OCI-LY7 (cell line): ENCODE results near the gene SLF1. TPM values are rescaled to one million over a fixed set of nuclear protein-coding genes. Genes with fewer than 3 reads are reported as not detected.
A peak's percentile ranks its signal among the peaks of the same experiment; 100 is the strongest.

Experiments
- BruUV-seq: library from RNA; stranded (reverse); fragments of 400-500 nt; replicated peaks from 2 replicates; lab custom pipeline; 2021; lab: Mats Ljungman, UMichigan
- CTCF ChIA-PET: fragments of 300-600 bp; sonication (Branson Sonifier 250); formaldehyde crosslinking; loops from one replicate; lab custom pipeline; 2022; ENCODE audit warnings: antibody characterized with exemption; ENCODE audit not compliant: unreplicated experiment; lab: Charles Lee
- POLR2A ChIA-PET: fragments of 300-600 bp; sonication (Branson Sonifier 250); formaldehyde crosslinking; loops from one replicate; lab custom pipeline; 2022; ENCODE audit warnings: antibody characterized with exemption; lab: Charles Lee
- DNase-seq: peaks from one replicate; pipeline ENCODE4 v3.0.0-alpha.2; 2015; ENCODE audit warnings: low spot score
- H2AFZ ChIP-seq: fragments of 200-600 bp; sonication (generic), shearing (Covaris generic); 2 replicates; pipeline ENCODE4 v1.6.1; 2014; ENCODE audit warnings: mild to moderate bottlenecking, antibody characterized with exemption, low read length, moderate library complexity
- H3K27ac ChIP-seq: fragments of 200-600 bp; sonication (generic); 2 replicates; pipeline ENCODE4 v1.5.1; 2014; ENCODE audit warnings: mixed run types, low read depth, mild to moderate bottlenecking, moderate library complexity, low read length, inconsistent platforms; ENCODE audit not compliant: poor library complexity, severe bottlenecking
- H3K36me3 ChIP-seq: fragments of 200-600 bp; sonication (generic); 2 replicates; pipeline ENCODE4 v1.6.1; 2014; ENCODE audit warnings: mild to moderate bottlenecking, antibody characterized with exemption, low read length, moderate library complexity, mixed read lengths; ENCODE audit not compliant: insufficient read depth
- H3K4me1 ChIP-seq: fragments of 200-600 bp; sonication (generic); 2 replicates; pipeline ENCODE4 v1.5.1; 2014; ENCODE audit warnings: mild to moderate bottlenecking, low read length; ENCODE audit not compliant: insufficient read depth, poor library complexity, severe bottlenecking
- H3K4me2 ChIP-seq: fragments of 200-600 bp; sonication (generic); 2 replicates; pipeline ENCODE4 v1.6.1; 2014; ENCODE audit warnings: mild to moderate bottlenecking, low read length
- H3K4me3 ChIP-seq: fragments of 200-600 bp; sonication (generic); 2 replicates; pipeline ENCODE4 v1.5.1; 2014; ENCODE audit warnings: mild to moderate bottlenecking, low read depth, low read length; ENCODE audit not compliant: poor library complexity, severe bottlenecking
- H3K79me2 ChIP-seq: fragments of 200-600 bp; sonication (generic); 2 replicates; pipeline ENCODE4 v1.6.1; 2016; ENCODE audit warnings: low read depth, mild to moderate bottlenecking, low read length, moderate library complexity, mixed read lengths; ENCODE audit not compliant: insufficient read depth
- H3K9me2 ChIP-seq: fragments of 200-600 bp; sonication (generic); 2 replicates; pipeline ENCODE4 v1.6.1; 2016; ENCODE audit warnings: mild to moderate bottlenecking, low read length, mixed read lengths; ENCODE audit not compliant: insufficient read depth
- H3K9me3 ChIP-seq: fragments of 200-600 bp; sonication (generic); 2 replicates; pipeline ENCODE4 v1.6.1; 2014; ENCODE audit warnings: mild to moderate bottlenecking, mixed run types, low read length, mixed read lengths
- H4K20me1 ChIP-seq: fragments of 200-600 bp; sonication (generic); 2 replicates; pipeline ENCODE4 v1.6.1; 2014; ENCODE audit warnings: mild to moderate bottlenecking, antibody characterized with exemption, low read length, moderate library complexity, mixed read lengths; ENCODE audit not compliant: insufficient read depth
- CTCF ChIP-seq: fragments of 200-600 bp; sonication (generic); conservative IDR thresholded peaks from 2 replicates; pipeline ENCODE4 v1.5.1; 2014; ENCODE audit warnings: mild to moderate bottlenecking, antibody characterized with exemption, low read length, moderate library complexity, mixed read lengths
- EZH2phosphoT487 ChIP-seq: fragments of 200-600 bp; sonication (generic); IDR thresholded peaks from 2 replicates; pipeline ENCODE4 v1.6.1; 2018; ENCODE audit warnings: low read depth, borderline replicate concordance, mild to moderate bottlenecking, mixed run types, antibody characterized with exemption, low read length, moderate library complexity, mixed read lengths
- intact Hi-C: fragments of 100-400 bp; cut with micrococcal nuclease; formaldehyde crosslinking; loops from one replicate; pipeline ENCODE4 v1.10.0; 2022; ENCODE audit not compliant: unreplicated experiment
- total RNA-seq, 2 experiments: library from RNA; depleted of rRNA in 1 of 2; stranded (reverse); fragments of >200 nt in 1 of 2; shearing (Covaris generic) in 1 of 2; gene quantifications; 2 replicates each; pipeline ENCODE4 v1.2.3, GENCODE V29; 2014 to 2022

The SLF1 gene
- total RNA-seq, 2 experiments from 2014 or later: 16.0 to 20.9 TPM

GRCh38 chr5:94632024-94632423, 13.6 kb downstream of the SLF1 start:
- peak; percentile 45 for DNase-seq
- Histone ChIP-seq H3K79me2 (peaks cover 54% of the 10 kb centered on the region), H3K9me3 (peaks cover 32% of the 10 kb centered on the region), H3K36me3 (peaks cover 82% of the 10 kb centered on the region), H2AFZ (no peak overlapping the region), H3K27ac (peak overlapping the region; percentile 51), H3K4me1 (peaks cover 15% of the 10 kb centered on the region), H3K4me2 (peak overlapping the region; percentile 53), H4K20me1 (no peaks in the 10 kb centered on the region), H3K4me3 (peak overlapping the region; percentile 5), H3K9me2 (no peaks in the 10 kb centered on the region)
- TF ChIP-seq EZH2phosphoT487 (no peak), CTCF (no peak)
- POLR2A ChIA-PET: interaction anchor here (0.6 to 1.1 kb wide), 4 partner anchors 9 to 107 kb away, joined by 3 to 4 read pairs (median 3); no protein-coding TSS in a partner anchor
- intact Hi-C loops: no loop called here
- CTCF ChIA-PET: no interaction called here
- BruUV-seq: no TSS peak

- intact Hi-C loops: loop anchor here (2.0 kb wide), 1 partner anchor 15 kb away; no protein-coding TSS in a partner anchor
- Histone ChIP-seq H3K79me2 (peaks cover 24% of the 10 kb centered on the region; the same call in 1 of the 2 replicates), H2AFZ (no peak overlapping the region), H3K36me3 (peaks cover 86% of the 10 kb centered on the region), H4K20me1 (no peaks in the 10 kb centered on the region), H3K9me3 (peaks cover 22% of the 10 kb centered on the region; the same call in 1 of the 2 replicates), H3K4me3 (no peak overlapping the region), H3K4me1 (no peaks in the 10 kb centered on the region), H3K4me2 (no peak overlapping the region), H3K27ac (no peak overlapping the region), H3K9me2 (no peaks in the 10 kb centered on the region)
- no peak for DNase-seq
- ChIA-PET CTCF (no interaction called here), POLR2A (interaction anchor here (0.9 kb wide), 1 partner anchor 22 kb away, joined by 3 read pairs; the partner anchor contains the start of genes KIAA0825 and SLF1)
- no peak for TF ChIP-seq EZH2phosphoT487
- no peak for TF ChIP-seq CTCF
- BruUV-seq: no TSS peak
Observed at GRCh38 chr5:94640176-94640575, 21.7 kb downstream of the SLF1 start.

- no peak for DNase-seq
- Histone ChIP-seq H3K79me2 (peaks cover 7% of the 10 kb centered on the region; the same call in 1 of the 2 replicates), H3K36me3 (peaks cover 67% of the 10 kb centered on the region), H3K4me1 (no peaks in the 10 kb centered on the region), H3K4me3 (no peak overlapping the region), H3K9me3 (peaks cover 8% of the 10 kb centered on the region; the same call in 1 of the 2 replicates), H2AFZ (no peak overlapping the region), H4K20me1 (no peaks in the 10 kb centered on the region), H3K9me2 (no peaks in the 10 kb centered on the region), H3K27ac (no peak overlapping the region), H3K4me2 (no peak overlapping the region)
- POLR2A ChIA-PET: interaction anchor here (1.0 kb wide), 1 partner anchor 15 kb away, joined by 4 read pairs; no protein-coding TSS in a partner anchor
- intact Hi-C loops: no loop called here
- CTCF ChIA-PET: no interaction called here
- no TSS peak for BruUV-seq
- no peak for TF ChIP-seq EZH2phosphoT487
- TF ChIP-seq CTCF: no peak
Observed at GRCh38 chr5:94645053-94645452, 26.6 kb downstream of the SLF1 start.
